Chondrocyte (in vitro differentiated cells): Measurements from ENCODE around the gene MDM1. TPM values are rescaled to one million over a fixed set of nuclear protein-coding genes. Genes with fewer than 3 reads are reported as not detected.

Experiments
- DNase-seq: peaks from one replicate; pipeline ENCODE4 v3.0.0; 2021; ENCODE audit warnings: mixed read lengths, low spot score
- H3K27ac Mint-ChIP-seq: one replicate; pipeline ENCODE4 v1.8.0; 2021; ENCODE audit warnings: mild to moderate bottlenecking, moderate library complexity, mixed read lengths; ENCODE audit not compliant: unreplicated experiment
- H3K27me3 Mint-ChIP-seq: 2 replicates; pipeline ENCODE4 v1.8.0; 2021; ENCODE audit warnings: low read depth, mixed read lengths
- H3K36me3 Mint-ChIP-seq: 2 replicates; pipeline ENCODE4 v1.8.0; 2021; ENCODE audit warnings: low read depth, mixed read lengths
- H3K4me1 Mint-ChIP-seq: 2 replicates; pipeline ENCODE4 v1.8.0; 2021; ENCODE audit warnings: low read depth, mild to moderate bottlenecking, mixed read lengths
- H3K4me3 Mint-ChIP-seq: one replicate; pipeline ENCODE4 v1.8.0; 2021; ENCODE audit warnings: mild to moderate bottlenecking, moderate library complexity, mixed read lengths; ENCODE audit not compliant: unreplicated experiment
- H3K9me3 Mint-ChIP-seq: 2 replicates; pipeline ENCODE4 v1.8.0; 2021; ENCODE audit warnings: low read depth, mixed read lengths
- CTCF ChIP-seq: fragments of 200-600 bp; sonication (generic); IDR thresholded peaks from 2 replicates; pipeline ENCODE4 v1.5.0; 2021; ENCODE audit warnings: antibody characterized with exemption, mild to moderate bottlenecking, moderate library complexity
- total RNA-seq: library from RNA; stranded (reverse); gene quantifications from 3 replicates; pipeline ENCODE4 v1.2.1, GENCODE V29; 2021

The MDM1 gene
- total RNA-seq, 1 donor from 2014 or later = 9.5 TPM

GRCh38 chr12:68285541-68285940 is 46.6 kb downstream of the MDM1 start:
- no peaks in the 10 kb centered on the region for H3K9me3 Mint-ChIP-seq
- no peaks in the 10 kb centered on the region for H3K36me3 Mint-ChIP-seq
- no peaks in the 10 kb centered on the region for H3K4me1 Mint-ChIP-seq
- DNase-seq = no peak
- no peak overlapping the region for H3K4me3 Mint-ChIP-seq
- no peaks in the 10 kb centered on the region for H3K27me3 Mint-ChIP-seq
- no peak overlapping the region for H3K27ac Mint-ChIP-seq
- no peak for TF ChIP-seq CTCF

- Mint-ChIP-seq H3K27me3 (no peaks in the 10 kb centered on the region), H3K4me3 (no peak overlapping the region), H3K36me3 (no peaks in the 10 kb centered on the region), H3K27ac (no peak overlapping the region), H3K9me3 (no peaks in the 10 kb centered on the region), H3K4me1 (peaks cover 11% of the 10 kb centered on the region)
- TF ChIP-seq CTCF = no peak
- no peak for DNase-seq
Observed at GRCh38 chr12:68281322-68282077, 50.7 kb downstream of the MDM1 start.

- no peak for DNase-seq
- H3K4me3 Mint-ChIP-seq = no peak overlapping the region
- H3K9me3 Mint-ChIP-seq = no peaks in the 10 kb centered on the region
- no peaks in the 10 kb centered on the region for H3K36me3 Mint-ChIP-seq
- H3K27ac Mint-ChIP-seq = no peak overlapping the region
- no peak for TF ChIP-seq CTCF
- no peaks in the 10 kb centered on the region for H3K27me3 Mint-ChIP-seq
- peaks cover 11% of the 10 kb centered on the region for H3K4me1 Mint-ChIP-seq
Observed at GRCh38 chr12:68280240-68280639, 51.9 kb downstream of the MDM1 start.

- Mint-ChIP-seq H3K27me3 (no peaks in the 10 kb centered on the region), H3K4me3 (no peak overlapping the region), H3K4me1 (peaks cover 11% of the 10 kb centered on the region), H3K27ac (no peak overlapping the region), H3K36me3 (no peaks in the 10 kb centered on the region), H3K9me3 (no peaks in the 10 kb centered on the region)
- no peak for TF ChIP-seq CTCF
- no peak for DNase-seq
Observed at GRCh38 chr12:68279227-68280054, 52.7 kb downstream of the MDM1 start.

- TF ChIP-seq CTCF = no peak
- H3K27me3 Mint-ChIP-seq = no peaks in the 10 kb centered on the region
- H3K36me3 Mint-ChIP-seq = no peaks in the 10 kb centered on the region
- no peak overlapping the region for H3K4me3 Mint-ChIP-seq
- no peak overlapping the region for H3K27ac Mint-ChIP-seq
- H3K4me1 Mint-ChIP-seq = peaks cover 17% of the 10 kb centered on the region
- no peak for DNase-seq
- H3K9me3 Mint-ChIP-seq = no peaks in the 10 kb centered on the region
Observed at GRCh38 chr12:68276402-68276930, 55.7 kb downstream of the MDM1 start.
